Suprapubic skin (tissue), 3 donors: ENCODE data around the gene OR6J1.

Experiments
- EP300 ChIP-seq: sonication (generic); formaldehyde crosslinking; IDR thresholded peaks from one replicate; pipeline ENCODE4 v1.6.1; 2017; ENCODE audit warnings: antibody characterized with exemption
- POLR2A ChIP-seq, 2 donors: fragments of 450-650 bp; IDR thresholded peaks; one replicate each; pipeline ENCODE4 v1.6.1; 2017; ENCODE audit warnings: antibody characterized with exemption in 2 of 2, mild to moderate bottlenecking in 2 of 2, moderate library complexity in 2 of 2
- TF ChIP-seq, protein P1 (sequence below), 2 donors: fragments of 200-600 bp in 1 of 2; fragments of 450-650 bp in 1 of 2; sonication (generic) in 1 of 2; IDR thresholded peaks; one replicate each; pipeline ENCODE4 v1.5.1; 2016 to 2019; ENCODE audit warnings: antibody characterized with exemption in 2 of 2, mild to moderate bottlenecking in 1 of 2, moderate library complexity in 1 of 2

DNA sequence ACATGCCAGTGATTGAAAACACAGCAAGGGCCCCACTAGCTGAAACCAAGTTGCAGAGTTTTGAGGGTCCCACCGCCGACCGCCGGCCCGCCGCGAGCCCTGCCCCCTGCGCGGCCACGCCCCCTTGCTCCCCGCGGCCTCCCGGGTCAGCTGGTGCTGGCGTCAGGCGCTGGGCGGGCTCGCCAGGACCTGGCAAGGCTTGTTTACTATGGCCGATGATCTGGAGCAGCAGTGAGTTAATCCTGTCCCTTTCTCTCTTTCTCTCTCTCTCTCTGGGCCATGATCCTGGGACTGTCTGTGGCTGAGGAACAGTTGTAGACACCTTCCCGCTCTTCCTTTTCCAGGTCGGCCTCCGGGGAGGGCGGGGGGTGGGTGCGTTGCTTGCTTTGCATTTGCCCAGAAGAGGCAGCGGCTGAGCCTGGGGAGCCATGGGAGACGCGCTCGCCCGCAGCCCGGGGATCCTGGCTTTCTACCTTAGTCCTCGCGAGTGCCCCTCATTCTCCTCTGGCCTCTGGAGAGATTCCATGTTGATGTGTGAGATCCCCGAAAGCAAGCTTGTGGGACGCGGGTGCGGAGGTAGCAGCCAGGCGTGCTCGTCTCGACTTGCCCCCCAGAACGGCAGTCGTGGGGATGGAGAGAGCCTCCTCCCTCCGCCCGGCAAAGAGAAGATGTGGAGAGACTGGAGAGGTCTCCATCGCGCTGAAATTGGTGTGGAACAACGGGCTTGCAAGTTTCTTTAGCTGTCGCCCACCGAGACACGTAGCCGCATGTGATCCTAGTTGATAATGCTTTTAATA lies 45.9 kb downstream of the OR6J1 start, which contains the start of gene ABHD4:
- TF ChIP-seq, protein P1, sequence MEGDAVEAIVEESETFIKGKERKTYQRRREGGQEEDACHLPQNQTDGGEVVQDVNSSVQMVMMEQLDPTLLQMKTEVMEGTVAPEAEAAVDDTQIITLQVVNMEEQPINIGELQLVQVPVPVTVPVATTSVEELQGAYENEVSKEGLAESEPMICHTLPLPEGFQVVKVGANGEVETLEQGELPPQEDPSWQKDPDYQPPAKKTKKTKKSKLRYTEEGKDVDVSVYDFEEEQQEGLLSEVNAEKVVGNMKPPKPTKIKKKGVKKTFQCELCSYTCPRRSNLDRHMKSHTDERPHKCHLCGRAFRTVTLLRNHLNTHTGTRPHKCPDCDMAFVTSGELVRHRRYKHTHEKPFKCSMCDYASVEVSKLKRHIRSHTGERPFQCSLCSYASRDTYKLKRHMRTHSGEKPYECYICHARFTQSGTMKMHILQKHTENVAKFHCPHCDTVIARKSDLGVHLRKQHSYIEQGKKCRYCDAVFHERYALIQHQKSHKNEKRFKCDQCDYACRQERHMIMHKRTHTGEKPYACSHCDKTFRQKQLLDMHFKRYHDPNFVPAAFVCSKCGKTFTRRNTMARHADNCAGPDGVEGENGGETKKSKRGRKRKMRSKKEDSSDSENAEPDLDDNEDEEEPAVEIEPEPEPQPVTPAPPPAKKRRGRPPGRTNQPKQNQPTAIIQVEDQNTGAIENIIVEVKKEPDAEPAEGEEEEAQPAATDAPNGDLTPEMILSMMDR (IDR thresholded peaks at IDR 0.05) = no peak
- no peak for TF ChIP-seq EP300
- TF ChIP-seq POLR2A (IDR thresholded peaks at IDR 0.05) = peak in 1 of 2 donors; percentile 35
